ENCODE measurements around the gene PRKAG2.

DNA sequence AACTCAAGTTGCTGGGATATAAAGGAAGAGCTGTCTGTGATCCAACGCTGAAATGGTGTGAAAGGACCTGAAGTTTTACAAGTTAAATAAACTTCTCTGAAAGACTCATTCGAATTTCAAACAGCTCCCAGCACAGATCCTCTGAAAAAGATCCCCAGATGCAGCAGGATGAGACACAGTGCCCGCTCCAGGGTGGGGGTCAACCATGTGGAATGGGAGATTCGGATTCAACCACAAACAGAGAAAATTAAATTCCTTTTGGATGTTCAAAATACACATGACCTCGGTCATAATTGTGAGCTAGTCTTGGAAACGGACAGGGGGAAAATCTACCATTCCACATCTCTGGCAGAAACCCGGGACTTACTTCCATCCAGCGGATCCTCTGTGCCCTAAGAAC is 119.6 kb downstream of the PRKAG2 start:
- TF ChIP-seq, protein P1, sequence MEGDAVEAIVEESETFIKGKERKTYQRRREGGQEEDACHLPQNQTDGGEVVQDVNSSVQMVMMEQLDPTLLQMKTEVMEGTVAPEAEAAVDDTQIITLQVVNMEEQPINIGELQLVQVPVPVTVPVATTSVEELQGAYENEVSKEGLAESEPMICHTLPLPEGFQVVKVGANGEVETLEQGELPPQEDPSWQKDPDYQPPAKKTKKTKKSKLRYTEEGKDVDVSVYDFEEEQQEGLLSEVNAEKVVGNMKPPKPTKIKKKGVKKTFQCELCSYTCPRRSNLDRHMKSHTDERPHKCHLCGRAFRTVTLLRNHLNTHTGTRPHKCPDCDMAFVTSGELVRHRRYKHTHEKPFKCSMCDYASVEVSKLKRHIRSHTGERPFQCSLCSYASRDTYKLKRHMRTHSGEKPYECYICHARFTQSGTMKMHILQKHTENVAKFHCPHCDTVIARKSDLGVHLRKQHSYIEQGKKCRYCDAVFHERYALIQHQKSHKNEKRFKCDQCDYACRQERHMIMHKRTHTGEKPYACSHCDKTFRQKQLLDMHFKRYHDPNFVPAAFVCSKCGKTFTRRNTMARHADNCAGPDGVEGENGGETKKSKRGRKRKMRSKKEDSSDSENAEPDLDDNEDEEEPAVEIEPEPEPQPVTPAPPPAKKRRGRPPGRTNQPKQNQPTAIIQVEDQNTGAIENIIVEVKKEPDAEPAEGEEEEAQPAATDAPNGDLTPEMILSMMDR (IDR thresholded peaks at IDR 0.05) = no peak
- no peak for TF ChIP-seq POLR2A (IDR thresholded peaks at IDR 0.05)
